ENCODE results near the gene USF3. TPM values are rescaled to one million over a fixed set of nuclear protein-coding genes. Genes with fewer than 3 reads are reported as not detected.

The USF3 gene
- total and polyA plus RNA-seq, 8 donors: 3.3 to 30.6 (median 7.6) TPM

GRCh38 chr3:113731694-113732093 lies 35.3 kb upstream of the USF3 start:
- intact Hi-C loops (cut with DNase I; ENCODE audit: low total_unique reads): no loop called here
- Histone ChIP-seq H3K4me1 (peaks cover 2 to 54% (median 25%) of the 10 kb centered on the region in 4 donors), H3K36me3 (peaks cover 0 to 9% (median 2%) of the 10 kb centered on the region in 4 donors), H3K27me3 (no peaks in the 10 kb centered on the region), H3K9me3 (no peaks in the 10 kb centered on the region), H3K27ac (no peak overlapping the region), H3K4me3 (no peak overlapping the region)
- no peak for TF ChIP-seq CTCF (IDR thresholded peaks at IDR 0.05)
- TF ChIP-seq EP300 (IDR thresholded peaks at IDR 0.05): no peak
- no peak for TF ChIP-seq POLR2A (IDR thresholded peaks at IDR 0.05)
- TF ChIP-seq POLR2AphosphoS5 (IDR thresholded peaks at IDR 0.05): no peak
- no peak for DNase-seq
- WGBS, 5 donors: 75 to 86% (median 81%) methylated on average over 4 of the region's 4 CpGs

DNA sequence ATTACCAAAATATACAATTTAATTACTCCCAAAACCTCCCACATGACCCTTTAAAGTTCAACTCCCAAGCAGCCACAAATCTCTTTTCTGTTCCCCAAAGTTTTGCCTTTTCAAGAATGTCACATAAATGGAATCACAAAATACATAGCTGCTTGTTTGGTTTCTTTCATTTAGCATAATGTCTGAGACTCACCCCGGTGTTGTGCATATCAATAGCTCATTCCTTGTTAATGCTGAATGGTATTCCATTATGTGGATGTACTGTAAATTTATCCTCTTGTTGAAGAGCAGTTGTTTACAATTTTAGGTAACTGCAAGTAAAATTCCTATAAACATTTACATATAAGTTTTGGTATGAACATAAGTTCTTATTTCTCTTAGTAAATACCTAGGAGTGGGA lies 34.1 kb upstream of the USF3 start:
- Histone ChIP-seq H3K27ac (no peak overlapping the region), H3K36me3 (peaks cover 0 to 9% (median 2%) of the 10 kb centered on the region in 4 donors), H3K4me1 (peaks cover 0 to 46% (median 19%) of the 10 kb centered on the region in 4 donors), H3K9me3 (no peaks in the 10 kb centered on the region), H3K4me3 (no peak overlapping the region), H3K27me3 (no peaks in the 10 kb centered on the region)
- WGBS, 5 donors: 73 to 82% (median 78%) methylated on average over 1 of the region's 1 CpG
- no peak for DNase-seq
- TF ChIP-seq EP300 (IDR thresholded peaks at IDR 0.05) (no peak), CTCF (IDR thresholded peaks at IDR 0.05) (no peak), POLR2AphosphoS5 (IDR thresholded peaks at IDR 0.05) (no peak), POLR2A (IDR thresholded peaks at IDR 0.05) (no peak)
- intact Hi-C loops (cut with DNase I; ENCODE audit: low total_unique reads): no loop called here

- no peak overlapping the region for H3K27ac ChIP-seq
- no peaks in the 10 kb centered on the region for H3K9me3 ChIP-seq
- TF ChIP-seq EP300 (IDR thresholded peaks at IDR 0.05) (no peak), POLR2AphosphoS5 (IDR thresholded peaks at IDR 0.05) (no peak), CTCF (IDR thresholded peaks at IDR 0.05) (no peak), POLR2A (IDR thresholded peaks at IDR 0.05) (no peak)
- WGBS, 5 donors: 92 to 100% (median 99%) methylated on average over 2 of the region's 2 CpGs
- H3K27me3 ChIP-seq: no peaks in the 10 kb centered on the region
- H3K4me3 ChIP-seq: no peak overlapping the region
- no peak for DNase-seq
- intact Hi-C loops (cut with DNase I; ENCODE audit: low total_unique reads): no loop called here
- H3K4me1 ChIP-seq: peaks cover 0 to 36% (median 15%) of the 10 kb centered on the region in 4 donors
- peaks cover 0 to 13% (median 2%) of the 10 kb centered on the region in 4 donors for H3K36me3 ChIP-seq
Observed at GRCh38 chr3:113728661-113729060, 32.2 kb upstream of the USF3 start.

DNA sequence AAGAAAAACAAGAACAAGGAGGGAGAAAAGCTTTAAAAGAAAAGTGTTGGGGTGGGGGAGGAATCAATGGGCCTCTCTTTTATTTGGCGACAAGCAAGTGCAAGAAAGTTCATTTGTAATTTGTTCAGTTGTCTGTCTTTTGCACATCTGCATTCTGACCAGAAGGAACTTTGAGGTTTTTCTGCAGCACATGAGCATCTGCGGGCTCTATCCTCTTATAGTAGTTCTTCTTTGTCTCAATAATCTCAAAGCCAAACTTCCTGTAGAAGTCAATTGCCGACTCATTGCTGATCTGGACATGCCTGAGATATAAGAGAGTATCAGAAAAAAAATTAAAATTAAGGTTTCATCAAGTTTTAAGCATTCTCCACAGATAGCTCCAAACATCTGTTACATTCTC lies 25.2 kb upstream of the USF3 start:
- H3K4me1 ChIP-seq: peaks cover 0 to 24% (median 5%) of the 10 kb centered on the region in 4 donors
- no peaks in the 10 kb centered on the region for H3K9me3 ChIP-seq
- H3K4me3 ChIP-seq: no peak overlapping the region
- intact Hi-C loops (cut with DNase I; ENCODE audit: low total_unique reads): no loop called here
- 72 to 79% (median 77%) methylated on average over 3 of the region's 3 CpGs for WGBS, 5 donors
- TF ChIP-seq POLR2AphosphoS5 (IDR thresholded peaks at IDR 0.05) (no peak), POLR2A (IDR thresholded peaks at IDR 0.05) (no peak), EP300 (IDR thresholded peaks at IDR 0.05) (no peak), CTCF (IDR thresholded peaks at IDR 0.05) (no peak)
- H3K36me3 ChIP-seq: peaks cover 21 to 53% (median 45%) of the 10 kb centered on the region in 4 donors
- no peaks in the 10 kb centered on the region for H3K27me3 ChIP-seq
- no peak overlapping the region for H3K27ac ChIP-seq
- no peak for DNase-seq

Measured in stomach (tissue), 9 donors.